ENCODE measurements around the gene PSMA6.
"Not testable (repeated sequence)": the region's sequence is repeated elsewhere in the genome, so short reads cannot be mapped to it uniquely, and the experiment has no call there.

The PSMA6 gene

GRCh38 chr14:35292051-35292769, at the start of gene PSMA6:
TSS of gene PSMA6 (plus strand) at chr14:35292382. CDS start at chr14:35292477, 95 bp downstream.
- DNase-seq (ENCODE audit: low spot score), result peak; percentile 99

- DNase-seq (ENCODE audit: low spot score), result no peak
Observed at GRCh38 chr14:35242599-35243311, 49.4 kb upstream of the PSMA6 start.

DNA sequence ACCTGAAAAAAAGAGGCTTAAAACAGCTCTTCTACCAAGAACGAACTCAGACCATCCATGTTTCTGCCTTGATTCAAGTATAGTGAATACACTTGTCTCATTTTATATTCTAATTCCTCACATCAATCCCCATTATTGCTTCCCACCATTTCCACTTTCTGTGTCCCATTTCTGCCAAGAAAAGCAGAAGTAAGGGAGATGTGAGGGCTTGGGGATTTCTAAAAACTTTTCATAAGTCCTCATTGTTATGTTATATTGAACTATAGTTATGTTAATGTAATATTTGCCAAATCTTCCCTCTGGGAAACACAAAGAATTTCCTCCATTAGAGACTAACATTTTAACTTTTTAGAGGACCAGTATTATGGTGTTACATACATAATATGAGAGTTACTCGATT, 48.2 kb upstream of the PSMA6 start:
- no peak for DNase-seq (ENCODE audit: low spot score)

GRCh38 chr14:35244542-35244941, 47.6 kb upstream of the PSMA6 start:
- DNase-seq (ENCODE audit: low spot score), result no peak

DNA sequence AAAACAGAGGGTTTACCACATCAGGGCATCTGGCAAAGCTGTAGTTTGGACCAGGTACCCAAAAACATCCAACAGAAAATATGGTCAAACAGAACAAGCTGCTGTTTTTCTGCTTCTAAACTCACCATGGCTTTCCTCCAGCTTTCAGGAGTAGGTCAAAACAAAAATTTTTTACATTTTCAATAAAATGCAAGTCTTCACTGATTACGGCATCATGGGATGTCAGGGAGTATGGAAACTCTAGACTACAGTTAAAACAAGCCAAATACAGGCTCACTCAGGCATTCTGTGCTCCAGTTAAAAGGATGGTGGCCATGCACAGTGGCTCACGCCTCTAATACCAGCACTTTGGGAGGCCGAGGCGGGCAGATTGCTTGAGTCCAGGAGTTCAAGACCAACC, 47.1 kb upstream of the PSMA6 start:
- DNase-seq (ENCODE audit: low spot score), result no peak

- no peak for DNase-seq (ENCODE audit: low spot score)
Observed at GRCh38 chr14:35247777-35248475, 44.3 kb upstream of the PSMA6 start.

- no peak for DNase-seq (ENCODE audit: low spot score)
Observed at GRCh38 chr14:35248476-35248788, 43.8 kb upstream of the PSMA6 start.

- no peak for DNase-seq (ENCODE audit: low spot score)
Observed at GRCh38 chr14:35250319-35250718, 41.9 kb upstream of the PSMA6 start.

- no peak for DNase-seq (ENCODE audit: low spot score)
Observed at GRCh38 chr14:35252451-35252868, 39.7 kb upstream of the PSMA6 start.

DNA sequence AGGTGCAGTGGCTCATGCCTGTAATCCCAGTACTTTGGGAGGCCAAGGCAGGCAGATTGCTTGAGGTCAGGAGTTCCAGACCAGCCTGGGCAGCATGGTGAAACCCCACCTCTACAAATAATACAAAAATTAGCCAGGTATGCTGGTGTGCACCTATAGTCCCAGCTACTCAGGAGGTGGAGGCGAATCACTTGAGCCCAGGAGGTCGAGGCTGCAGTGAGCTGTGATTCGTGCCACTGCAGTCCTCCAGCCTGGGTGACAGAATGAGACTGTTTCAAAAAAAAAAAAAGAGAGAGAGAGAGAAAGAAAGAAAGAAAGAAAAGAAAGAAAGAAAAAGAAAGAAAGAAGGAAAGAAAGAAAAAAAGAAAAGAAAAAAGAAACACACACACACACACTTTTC, 39.1 kb upstream of the PSMA6 start:
- DNase-seq (ENCODE audit: low spot score), result not testable (repeated sequence)

DNA sequence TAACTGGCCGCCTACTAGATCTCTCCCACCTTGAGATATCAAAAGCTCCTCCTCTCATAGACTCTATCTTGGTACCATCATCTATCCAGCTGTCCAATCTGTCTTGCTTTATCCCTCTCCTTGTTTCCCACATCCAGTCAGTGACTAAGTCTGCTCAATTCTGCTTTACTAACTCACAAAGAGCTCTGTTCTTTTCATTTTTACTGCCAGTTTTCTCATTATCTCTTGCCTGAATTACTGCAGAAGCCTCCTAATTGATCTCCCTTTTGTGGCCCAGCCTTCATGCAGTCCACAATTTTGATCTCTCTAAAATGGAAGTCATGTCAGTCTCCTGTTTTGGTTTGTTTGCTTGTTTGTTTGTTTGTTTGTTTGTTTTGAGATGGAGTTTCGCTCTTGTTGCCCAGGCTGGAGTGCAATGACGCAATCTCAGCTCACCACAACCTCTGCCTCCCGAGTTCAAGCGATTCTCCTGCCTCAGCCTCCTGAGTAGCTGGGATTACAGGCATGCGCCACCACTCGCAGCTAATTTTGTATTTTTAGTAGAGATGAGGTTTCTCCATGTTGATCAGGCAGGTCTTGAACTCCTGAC, 38.1 kb upstream of the PSMA6 start:
- not testable (repeated sequence) for DNase-seq (ENCODE audit: low spot score)

GRCh38 chr14:35254736-35255135, 37.4 kb upstream of the PSMA6 start:
- DNase-seq (ENCODE audit: low spot score), result no peak

DNA sequence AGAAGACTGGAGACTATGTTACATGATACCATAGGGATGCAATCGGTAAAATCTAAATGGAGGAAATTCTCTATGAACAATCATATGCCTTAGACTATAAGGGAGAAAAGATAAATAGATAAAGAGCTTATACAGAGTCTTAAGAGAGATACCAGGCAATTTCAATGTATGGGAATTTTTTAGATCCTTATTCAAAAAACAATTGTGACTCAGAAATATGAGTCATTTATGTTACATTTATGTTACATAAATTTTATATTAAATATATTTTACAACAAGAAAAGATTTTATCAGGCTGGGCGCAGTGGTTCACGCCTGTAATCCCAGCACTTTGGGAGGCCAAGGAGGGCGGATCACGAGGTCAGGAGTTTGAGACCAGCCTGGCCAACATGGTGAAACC, 36.5 kb upstream of the PSMA6 start:
- no peak for DNase-seq (ENCODE audit: low spot score)

DNA sequence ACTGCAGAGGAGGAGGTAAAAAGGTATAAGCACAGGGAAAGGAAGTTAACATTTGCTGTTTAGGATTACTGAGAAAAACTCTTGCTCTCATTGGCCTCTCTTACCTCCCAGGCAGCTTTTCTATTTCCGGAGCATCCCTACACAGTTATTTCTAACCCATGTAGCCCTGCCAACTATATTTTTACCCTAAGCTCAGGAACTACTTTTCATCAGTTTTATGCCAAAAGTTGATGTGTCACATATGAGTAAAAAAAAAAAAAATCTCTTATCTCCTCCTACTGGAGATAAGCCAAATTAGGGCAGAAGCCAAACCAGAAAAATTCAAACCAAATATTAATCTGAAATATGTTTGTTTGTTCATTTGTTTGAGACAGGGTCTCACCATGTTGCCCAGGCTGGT, 34.4 kb upstream of the PSMA6 start:
- no peak for DNase-seq (ENCODE audit: low spot score)

DNA sequence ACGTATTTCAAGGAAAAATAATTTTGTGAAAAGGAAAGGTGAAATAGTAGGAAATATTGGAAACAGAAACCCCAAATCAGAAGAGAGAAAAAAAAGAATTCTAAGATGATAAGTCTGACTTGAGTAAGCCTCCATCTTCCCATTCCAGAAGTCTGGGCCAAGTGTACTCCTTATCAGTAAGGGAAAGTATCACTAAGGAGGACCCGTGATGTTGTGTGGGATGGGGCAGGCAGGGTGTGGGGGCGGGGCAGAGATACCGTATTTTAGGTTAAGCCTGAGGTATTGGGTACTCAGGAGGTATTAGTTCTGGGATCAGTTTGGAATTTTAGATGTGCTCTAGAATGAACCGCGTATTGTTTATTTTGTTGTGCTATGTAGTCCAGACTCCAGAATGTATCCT, 33.8 kb upstream of the PSMA6 start:
- no peak for DNase-seq (ENCODE audit: low spot score)

DNA sequence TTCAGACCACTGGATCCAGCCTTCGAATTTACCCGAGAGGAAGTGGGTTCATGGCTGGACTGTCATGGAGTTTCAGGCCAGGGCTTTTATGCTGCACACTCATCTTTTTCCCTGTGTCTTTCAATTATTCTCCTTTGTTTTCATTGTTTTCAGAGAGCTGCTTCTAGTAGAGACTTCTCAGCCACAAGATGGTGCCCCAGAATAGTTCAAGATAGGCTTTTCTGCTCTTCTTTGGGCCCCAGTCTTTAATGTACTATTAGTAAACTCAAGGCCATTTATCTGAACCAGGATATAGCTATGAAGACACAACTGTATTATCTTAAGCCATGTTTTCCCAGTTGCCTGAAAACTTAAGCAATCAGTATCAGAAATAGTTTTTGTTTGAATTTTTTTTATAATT, 30.4 kb upstream of the PSMA6 start:
- no peak for DNase-seq (ENCODE audit: low spot score)

- no peak for DNase-seq (ENCODE audit: low spot score)
Observed at GRCh38 chr14:35262436-35262835, 29.7 kb upstream of the PSMA6 start.

DNA sequence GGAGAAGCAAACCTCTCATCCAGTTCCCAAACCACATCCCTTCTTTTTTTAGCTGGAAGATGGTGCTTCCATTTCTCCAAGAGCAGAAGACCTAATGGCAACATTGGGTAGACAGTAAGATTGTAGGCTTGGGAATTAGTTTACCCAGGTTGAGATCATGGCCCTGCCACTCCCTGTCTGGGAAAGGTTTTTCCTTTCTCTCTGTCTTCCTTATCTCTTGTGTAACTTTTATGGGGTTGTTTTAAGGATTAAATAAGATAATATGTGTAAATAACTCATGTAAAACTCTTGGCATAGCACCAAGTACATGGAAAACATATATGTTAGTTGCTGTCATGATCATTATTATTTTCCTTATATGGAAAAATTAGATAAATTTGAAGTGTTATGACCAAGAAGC, 23.2 kb upstream of the PSMA6 start:
- no peak for DNase-seq (ENCODE audit: low spot score)

DNA sequence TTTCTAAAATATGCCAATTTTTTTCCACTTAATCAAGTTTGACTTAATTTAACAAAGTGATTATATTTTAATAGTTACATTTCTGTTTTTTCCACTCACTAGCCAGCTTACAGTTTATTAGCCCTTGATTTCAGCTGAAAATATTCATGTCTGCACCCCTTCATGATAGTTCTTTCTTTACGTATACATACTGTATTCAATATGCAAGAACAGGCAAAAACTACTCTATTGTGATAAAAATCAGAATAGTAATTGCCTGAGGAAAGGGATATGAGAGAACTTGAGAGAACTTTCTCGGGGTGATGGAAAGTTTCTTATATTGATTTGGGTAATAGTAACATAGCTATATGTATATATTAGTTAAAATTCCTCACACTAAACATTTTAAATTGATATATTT, 17.4 kb upstream of the PSMA6 start:
- no peak for DNase-seq (ENCODE audit: low spot score)

DNA sequence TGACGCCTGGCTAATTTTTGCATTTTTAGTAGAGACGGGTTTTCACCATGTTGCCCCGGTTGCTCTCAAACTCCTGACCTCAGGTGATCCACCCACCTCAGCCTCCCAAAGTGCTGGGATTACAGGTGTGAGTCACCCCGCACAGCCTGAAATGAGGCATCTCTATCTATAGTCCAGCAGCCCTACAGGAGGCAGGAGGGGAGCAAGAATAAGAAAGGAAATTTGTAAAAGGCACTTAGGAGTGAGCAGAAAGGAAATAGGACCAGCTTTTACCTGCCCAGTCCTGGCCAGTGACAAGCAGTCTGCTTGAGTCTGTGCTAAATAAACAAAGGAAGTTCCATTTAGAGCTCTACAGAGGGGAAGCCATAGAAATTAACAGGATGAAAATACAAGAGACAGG, 15.0 kb upstream of the PSMA6 start:
- no peak for DNase-seq (ENCODE audit: low spot score)

DNA sequence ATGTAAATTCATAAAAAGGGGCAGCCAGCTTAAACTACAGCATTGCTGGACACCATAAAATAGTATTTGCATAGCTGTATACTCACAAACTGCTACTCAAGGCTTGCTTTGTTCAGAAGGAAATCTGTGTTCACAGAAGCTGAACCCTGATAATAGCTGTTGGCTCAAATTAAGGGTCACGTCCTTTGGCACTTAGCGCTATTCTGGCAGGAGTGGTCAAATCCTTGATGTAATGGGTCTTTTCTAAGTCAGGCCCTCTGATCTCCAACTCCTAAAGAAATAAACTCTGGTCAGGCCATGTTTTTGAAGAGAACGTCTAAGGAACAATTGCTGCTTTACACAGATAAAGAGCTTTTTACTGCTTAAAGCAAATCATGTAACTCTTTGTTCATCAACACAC, 12.8 kb upstream of the PSMA6 start:
- no peak for DNase-seq (ENCODE audit: low spot score)

DNA sequence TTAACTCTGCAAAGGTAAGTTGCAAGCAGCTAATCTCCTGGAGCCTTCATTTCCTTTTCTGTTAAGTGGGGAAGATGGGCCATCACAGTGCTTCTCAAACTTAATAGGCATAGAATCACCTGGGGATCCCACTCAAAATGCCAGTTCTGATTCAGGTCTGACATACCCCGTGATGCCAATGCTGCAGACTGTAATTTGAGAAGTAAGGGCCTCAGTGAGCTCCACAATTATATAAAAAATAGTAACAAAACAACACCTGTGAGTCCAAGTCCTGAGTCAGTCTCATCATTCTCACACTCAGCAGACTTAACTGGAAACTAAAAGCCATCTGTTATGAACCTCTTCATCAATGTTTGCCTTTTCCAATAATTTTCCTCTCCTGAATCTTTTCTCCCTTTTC, 10.8 kb upstream of the PSMA6 start:
- DNase-seq (ENCODE audit: low spot score), result no peak

- DNase-seq (ENCODE audit: low spot score), result no peak
Observed at GRCh38 chr14:35284506-35284905, 7.7 kb upstream of the PSMA6 start.

Data from RKO (cell line).